ENCODE results near the gene TBX20. TPM values are rescaled to one million over a fixed set of nuclear protein-coding genes. Genes with fewer than 3 reads are reported as not detected.

The TBX20 gene
- total and polyA plus RNA-seq, 12 donors, result 0.13 to 13.5 (median 1.8) TPM; not detected in 3

- no peaks in the 10 kb centered on the region for H3K27me3 ChIP-seq
- H3K9me3 ChIP-seq (replicated peaks in 1 of 3), result no peaks in the 10 kb centered on the region
- TF ChIP-seq, protein P1, sequence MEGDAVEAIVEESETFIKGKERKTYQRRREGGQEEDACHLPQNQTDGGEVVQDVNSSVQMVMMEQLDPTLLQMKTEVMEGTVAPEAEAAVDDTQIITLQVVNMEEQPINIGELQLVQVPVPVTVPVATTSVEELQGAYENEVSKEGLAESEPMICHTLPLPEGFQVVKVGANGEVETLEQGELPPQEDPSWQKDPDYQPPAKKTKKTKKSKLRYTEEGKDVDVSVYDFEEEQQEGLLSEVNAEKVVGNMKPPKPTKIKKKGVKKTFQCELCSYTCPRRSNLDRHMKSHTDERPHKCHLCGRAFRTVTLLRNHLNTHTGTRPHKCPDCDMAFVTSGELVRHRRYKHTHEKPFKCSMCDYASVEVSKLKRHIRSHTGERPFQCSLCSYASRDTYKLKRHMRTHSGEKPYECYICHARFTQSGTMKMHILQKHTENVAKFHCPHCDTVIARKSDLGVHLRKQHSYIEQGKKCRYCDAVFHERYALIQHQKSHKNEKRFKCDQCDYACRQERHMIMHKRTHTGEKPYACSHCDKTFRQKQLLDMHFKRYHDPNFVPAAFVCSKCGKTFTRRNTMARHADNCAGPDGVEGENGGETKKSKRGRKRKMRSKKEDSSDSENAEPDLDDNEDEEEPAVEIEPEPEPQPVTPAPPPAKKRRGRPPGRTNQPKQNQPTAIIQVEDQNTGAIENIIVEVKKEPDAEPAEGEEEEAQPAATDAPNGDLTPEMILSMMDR (IDR thresholded peaks at IDR 0.05), result no peak
- TF ChIP-seq POLR2A (IDR thresholded peaks at IDR 0.05), result no peak
- WGBS, 4 donors, result 0 to 25% (median 5%) methylated on average over 1 of the region's 1 CpG
- H3K36me3 ChIP-seq (replicated peaks in 1 of 2), result no peaks in the 10 kb centered on the region
- no peaks in the 10 kb centered on the region for H3K4me1 ChIP-seq (replicated peaks in 1 of 2)
- DNase-seq, result no peak
- no peak overlapping the region for H3K4me3 ChIP-seq
- H3K27ac ChIP-seq, result peak overlapping the region in 1 of 5 donors; percentile 34
- intact Hi-C loops (cut with DNase I), result no loop called here
Measured at GRCh38 chr7:35285799-35286198, 31.9 kb upstream of the TBX20 start.

GRCh38 chr7:35280902-35281301 lies 27.0 kb upstream of the TBX20 start:
- intact Hi-C loops (cut with DNase I), result no loop called here
- H3K27ac ChIP-seq, result no peak overlapping the region
- no peaks in the 10 kb centered on the region for H3K9me3 ChIP-seq (replicated peaks in 1 of 3)
- no peaks in the 10 kb centered on the region for H3K27me3 ChIP-seq
- DNase-seq, result no peak
- 37 to 53% (median 48%) methylated on average over 4 of the region's 4 CpGs for WGBS, 4 donors
- H3K36me3 ChIP-seq (replicated peaks in 1 of 2), result no peaks in the 10 kb centered on the region
- no peak for TF ChIP-seq POLR2A (IDR thresholded peaks at IDR 0.05)
- TF ChIP-seq, protein P1 (IDR thresholded peaks at IDR 0.05), result no peak
- no peaks in the 10 kb centered on the region for H3K4me1 ChIP-seq (replicated peaks in 1 of 2)
- H3K4me3 ChIP-seq, result no peak overlapping the region

DNA sequence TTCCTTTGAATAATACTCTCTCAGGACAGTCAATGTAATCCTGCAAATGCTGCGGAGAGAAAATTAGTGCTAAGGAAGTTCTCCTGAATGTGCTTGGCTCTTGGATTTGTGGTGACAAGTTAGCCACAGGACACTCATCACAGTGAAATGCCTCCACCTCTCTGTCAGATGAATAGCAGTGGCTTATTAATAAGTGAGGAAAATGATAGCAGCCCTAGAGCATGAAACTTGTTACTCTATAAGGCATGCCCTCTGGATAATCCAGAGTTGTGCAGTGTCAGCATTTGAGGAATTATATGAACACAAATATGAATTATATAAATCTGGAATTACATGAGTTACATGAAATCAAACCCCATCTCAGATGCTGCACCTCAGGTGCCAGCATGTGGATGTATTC lies 23.5 kb upstream of the TBX20 start:
- H3K4me3 ChIP-seq, result no peak overlapping the region
- H3K27ac ChIP-seq, result no peak overlapping the region
- 80 to 88% (median 85%) methylated on average over 1 of the region's 1 CpG for WGBS, 4 donors
- intact Hi-C loops (cut with DNase I), result no loop called here
- DNase-seq, result no peak
- H3K36me3 ChIP-seq (replicated peaks in 1 of 2), result no peaks in the 10 kb centered on the region
- TF ChIP-seq POLR2A (IDR thresholded peaks at IDR 0.05), result no peak
- TF ChIP-seq, protein P1 (IDR thresholded peaks at IDR 0.05), result no peak
- H3K4me1 ChIP-seq (replicated peaks in 1 of 2), result no peaks in the 10 kb centered on the region
- H3K9me3 ChIP-seq (replicated peaks in 1 of 3), result no peaks in the 10 kb centered on the region
- no peaks in the 10 kb centered on the region for H3K27me3 ChIP-seq

DNA sequence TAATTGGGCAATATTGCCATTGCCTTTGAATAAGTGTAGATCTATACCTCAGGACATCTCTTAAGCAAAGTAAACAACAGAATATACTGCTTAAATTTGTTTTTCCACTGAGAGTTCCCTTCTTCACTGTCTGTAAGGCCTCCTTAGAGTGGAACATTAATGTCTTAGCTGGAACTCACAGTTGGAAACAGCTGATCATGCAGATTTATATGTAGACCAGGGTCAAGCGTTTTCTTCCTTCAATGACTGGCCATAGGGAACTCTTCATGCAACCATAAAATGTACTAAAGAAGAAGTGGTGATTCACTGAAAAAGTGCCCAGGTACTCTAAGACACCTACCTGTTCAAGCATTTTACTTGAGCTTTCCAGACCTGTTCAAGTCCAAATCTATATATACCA lies 18.3 kb upstream of the TBX20 start:
- intact Hi-C loops (cut with DNase I), result no loop called here
- DNase-seq, result no peak

More for the DNA sequence above, 18.3 kb upstream of the TBX20 start:
- H3K36me3 ChIP-seq (replicated peaks in 1 of 2), result no peaks in the 10 kb centered on the region
- WGBS, 4 donors, result 52 to 70% (median 57%) methylated on average over 1 of the region's 1 CpG
- peaks cover 4% of the 10 kb centered on the region for H3K27me3 ChIP-seq
- TF ChIP-seq, protein P1 (IDR thresholded peaks at IDR 0.05), result no peak
- no peak for TF ChIP-seq POLR2A (IDR thresholded peaks at IDR 0.05)
- H3K4me1 ChIP-seq (replicated peaks in 1 of 2), result no peaks in the 10 kb centered on the region
- H3K27ac ChIP-seq, result no peak overlapping the region
- no peak overlapping the region for H3K4me3 ChIP-seq
- no peaks in the 10 kb centered on the region for H3K9me3 ChIP-seq (replicated peaks in 1 of 3)
